Natural killer cell (primary cell): ENCODE results near the gene SNAP47. TPM values are rescaled to one million over a fixed set of nuclear protein-coding genes. Genes with fewer than 3 reads are reported as not detected.

Experiments used
- ATAC-seq, 3 donors: fragments of 150-1000 bp in 2 of 3; fragments of 200-7000 bp in 1 of 3; cut with Tn5 transposase; 1 replicate in 1 of 3; 2 replicates in 2 of 3; pipeline ENCODE4 v1.10.0; 2021; ENCODE audit warnings: mild to moderate bottlenecking in 2 of 3, moderate library complexity in 2 of 3
- DNase-seq, 2 donors: peaks; one replicate each; pipeline versions ENCODE4 v3.0.0 to v3.0.0-alpha.2; 2013 to 2021; ENCODE audit warnings: mixed read lengths in 1 of 2
- H3K27ac ChIP-seq: one replicate; pipeline ENCODE4 v1.5.1; 2013; ENCODE audit warnings: mild to moderate bottlenecking, low read length
- H3K27me3 ChIP-seq: one replicate; pipeline ENCODE4 v1.6.1; 2013; ENCODE audit warnings: low read length; ENCODE audit not compliant: control insufficient read depth, insufficient read depth
- H3K36me3 ChIP-seq: one replicate; pipeline ENCODE4 v1.6.1; 2013; ENCODE audit warnings: low read length; ENCODE audit not compliant: control insufficient read depth, insufficient read depth
- H3K4me1 ChIP-seq: one replicate; pipeline ENCODE4 v1.6.1; 2013; ENCODE audit warnings: low read length; ENCODE audit not compliant: control insufficient read depth, insufficient read depth
- H3K4me3 ChIP-seq: one replicate; pipeline ENCODE4 v1.5.1; 2013; ENCODE audit warnings: low read length
- H3K9me3 ChIP-seq: one replicate; pipeline ENCODE4 v1.6.1; 2013; ENCODE audit warnings: low read length; ENCODE audit not compliant: control insufficient read depth, insufficient read depth
- H3K27ac Mint-ChIP-seq, 2 donors: one replicate each; pipeline ENCODE4 v1.8.0; 2022; ENCODE audit warnings: mild to moderate bottlenecking in 2 of 2, mixed read lengths in 2 of 2, moderate library complexity in 1 of 2
- H3K27me3 Mint-ChIP-seq, 2 donors: one replicate each; pipeline ENCODE4 v1.8.0; 2022; ENCODE audit warnings: low read depth in 2 of 2, mixed read lengths in 2 of 2
- H3K36me3 Mint-ChIP-seq: one replicate; pipeline ENCODE4 v1.8.0; 2022; ENCODE audit warnings: mixed read lengths
- H3K4me1 Mint-ChIP-seq, 2 donors: one replicate each; pipeline ENCODE4 v1.8.0; 2022; ENCODE audit warnings: mixed read lengths in 2 of 2
- H3K4me3 Mint-ChIP-seq: one replicate; pipeline ENCODE4 v1.8.0; 2022; ENCODE audit warnings: mild to moderate bottlenecking, moderate library complexity, mixed read lengths
- H3K9me3 Mint-ChIP-seq, 2 donors: one replicate each; pipeline ENCODE4 v1.8.0; 2022; ENCODE audit warnings: mixed read lengths in 2 of 2
- WGBS: methylation state at CpG from one replicate; pipeline ENCODE4 v1.1.7; 2013; ENCODE audit warnings: missing lambda C conversion rate; ENCODE audit not compliant: insufficient coverage; 5-methylcytosine and 5-hydroxymethylcytosine counted together
- intact Hi-C: fragments of 100-400 bp; cut with micrococcal nuclease; formaldehyde crosslinking; loops from one replicate; pipeline ENCODE4 v1.14.2; 2022
- total RNA-seq, 4 donors: library from RNA; stranded (reverse); fragments of 120-200 nt in 1 of 4; gene quantifications; one replicate each; pipeline versions ENCODE4 v1.2.3 to v1.2.4, GENCODE V29; 2013 to 2022
- TF ChIP-seq, protein P1 (sequence below): fragments of 200-600 bp; IDR thresholded peaks from one replicate; pipeline ENCODE4 v1.8.0; 2022; ENCODE audit warnings: antibody characterized with exemption

Gene SNAP47
- total RNA-seq, 3 donors from 2014 or later (not counting 1 experiment from before 2014, with no cell fraction given): 19.0 to 24.2 (median 23.1) TPM

DNA sequence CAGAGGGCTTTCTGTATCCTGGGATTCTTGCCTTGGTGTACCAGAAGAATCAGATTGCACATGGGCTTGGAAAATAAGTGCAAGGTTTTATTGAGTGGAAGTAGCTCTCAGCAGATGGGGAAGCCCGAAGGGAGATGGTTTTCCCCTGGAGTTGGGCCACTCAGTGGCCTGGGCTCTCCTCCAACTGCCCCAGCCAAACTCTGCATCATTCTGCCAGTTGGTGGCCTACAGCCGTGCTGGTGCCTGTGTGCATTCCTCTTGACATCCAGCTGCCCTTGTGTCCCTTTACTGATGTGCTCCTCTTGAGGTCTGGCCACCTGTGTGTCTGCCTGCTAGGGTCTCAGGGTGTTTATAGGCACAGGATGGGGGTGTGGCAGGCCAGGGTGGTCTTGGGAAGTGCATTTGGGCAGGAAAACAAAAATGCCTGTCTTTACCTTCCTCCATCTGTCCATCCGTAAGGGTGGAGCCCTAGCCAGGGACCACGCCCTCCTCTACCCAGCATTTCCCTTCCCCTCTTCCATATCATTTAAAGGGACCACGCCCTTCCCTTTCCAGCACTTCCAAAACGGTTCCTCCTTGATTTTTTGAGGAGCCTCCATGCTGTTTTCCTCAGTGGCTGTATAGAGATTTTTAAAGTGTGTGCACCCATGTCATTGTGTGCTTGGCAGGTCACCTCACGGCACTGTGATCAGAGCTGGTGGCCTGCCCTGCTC is 18.9 kb downstream of the SNAP47 start:
- Mint-ChIP-seq H3K4me1 (peaks cover 7 to 13% of the 10 kb centered on the region in 2 donors), H3K4me3 (no peak overlapping the region), H3K9me3 (no peaks in the 10 kb centered on the region), H3K27me3 (no peaks in the 10 kb centered on the region), H3K36me3 (no peaks in the 10 kb centered on the region), H3K27ac (no peak overlapping the region)
- H3K27me3 ChIP-seq: no peaks in the 10 kb centered on the region
- DNase-seq (no peak), ATAC-seq (no peak)
- TF ChIP-seq, protein P1, sequence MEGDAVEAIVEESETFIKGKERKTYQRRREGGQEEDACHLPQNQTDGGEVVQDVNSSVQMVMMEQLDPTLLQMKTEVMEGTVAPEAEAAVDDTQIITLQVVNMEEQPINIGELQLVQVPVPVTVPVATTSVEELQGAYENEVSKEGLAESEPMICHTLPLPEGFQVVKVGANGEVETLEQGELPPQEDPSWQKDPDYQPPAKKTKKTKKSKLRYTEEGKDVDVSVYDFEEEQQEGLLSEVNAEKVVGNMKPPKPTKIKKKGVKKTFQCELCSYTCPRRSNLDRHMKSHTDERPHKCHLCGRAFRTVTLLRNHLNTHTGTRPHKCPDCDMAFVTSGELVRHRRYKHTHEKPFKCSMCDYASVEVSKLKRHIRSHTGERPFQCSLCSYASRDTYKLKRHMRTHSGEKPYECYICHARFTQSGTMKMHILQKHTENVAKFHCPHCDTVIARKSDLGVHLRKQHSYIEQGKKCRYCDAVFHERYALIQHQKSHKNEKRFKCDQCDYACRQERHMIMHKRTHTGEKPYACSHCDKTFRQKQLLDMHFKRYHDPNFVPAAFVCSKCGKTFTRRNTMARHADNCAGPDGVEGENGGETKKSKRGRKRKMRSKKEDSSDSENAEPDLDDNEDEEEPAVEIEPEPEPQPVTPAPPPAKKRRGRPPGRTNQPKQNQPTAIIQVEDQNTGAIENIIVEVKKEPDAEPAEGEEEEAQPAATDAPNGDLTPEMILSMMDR: no peak
- no peaks in the 10 kb centered on the region for H3K9me3 ChIP-seq
- intact Hi-C loops: no loop called here
- WGBS: 94% methylated on average over 6 of the region's 7 CpGs
- H3K27ac ChIP-seq: no peak overlapping the region
- H3K4me1 ChIP-seq: no peaks in the 10 kb centered on the region
- no peak overlapping the region for H3K4me3 ChIP-seq
- H3K36me3 ChIP-seq: peaks cover 22% of the 10 kb centered on the region

DNA sequence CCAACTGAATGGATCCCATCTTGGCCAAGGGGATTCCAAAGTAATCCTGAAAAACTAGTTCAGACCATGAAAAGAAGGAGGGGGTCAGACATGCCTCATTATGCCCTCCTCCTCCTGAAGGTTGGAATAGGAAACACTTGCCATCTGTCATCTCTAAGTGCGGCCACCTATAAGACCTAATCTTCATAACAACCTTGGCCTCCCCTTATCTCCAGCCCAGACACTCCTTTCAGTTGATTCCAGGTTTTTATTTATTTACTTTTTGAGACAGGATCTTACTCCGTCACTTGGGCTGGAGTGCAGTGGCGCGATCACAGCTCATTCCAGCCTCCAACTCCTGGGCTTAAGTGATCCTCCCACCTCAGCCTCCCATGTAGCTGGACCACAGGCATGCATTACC is 19.7 kb downstream of the SNAP47 start:
- Histone ChIP-seq H3K36me3 (peaks cover 28% of the 10 kb centered on the region), H3K4me1 (no peaks in the 10 kb centered on the region), H3K27ac (no peak overlapping the region), H3K9me3 (no peaks in the 10 kb centered on the region), H3K4me3 (no peak overlapping the region), H3K27me3 (no peaks in the 10 kb centered on the region)
- WGBS: 94% methylated on average over 4 of the region's 4 CpGs
- Mint-ChIP-seq H3K27me3 (no peaks in the 10 kb centered on the region), H3K27ac (no peak overlapping the region), H3K4me1 (peaks cover 7% of the 10 kb centered on the region in 2 donors), H3K4me3 (no peak overlapping the region), H3K9me3 (no peaks in the 10 kb centered on the region), H3K36me3 (no peaks in the 10 kb centered on the region)
- intact Hi-C loops: no loop called here
- TF ChIP-seq, protein P1: no peak
- no peak for DNase-seq
- no peak for ATAC-seq

DNA sequence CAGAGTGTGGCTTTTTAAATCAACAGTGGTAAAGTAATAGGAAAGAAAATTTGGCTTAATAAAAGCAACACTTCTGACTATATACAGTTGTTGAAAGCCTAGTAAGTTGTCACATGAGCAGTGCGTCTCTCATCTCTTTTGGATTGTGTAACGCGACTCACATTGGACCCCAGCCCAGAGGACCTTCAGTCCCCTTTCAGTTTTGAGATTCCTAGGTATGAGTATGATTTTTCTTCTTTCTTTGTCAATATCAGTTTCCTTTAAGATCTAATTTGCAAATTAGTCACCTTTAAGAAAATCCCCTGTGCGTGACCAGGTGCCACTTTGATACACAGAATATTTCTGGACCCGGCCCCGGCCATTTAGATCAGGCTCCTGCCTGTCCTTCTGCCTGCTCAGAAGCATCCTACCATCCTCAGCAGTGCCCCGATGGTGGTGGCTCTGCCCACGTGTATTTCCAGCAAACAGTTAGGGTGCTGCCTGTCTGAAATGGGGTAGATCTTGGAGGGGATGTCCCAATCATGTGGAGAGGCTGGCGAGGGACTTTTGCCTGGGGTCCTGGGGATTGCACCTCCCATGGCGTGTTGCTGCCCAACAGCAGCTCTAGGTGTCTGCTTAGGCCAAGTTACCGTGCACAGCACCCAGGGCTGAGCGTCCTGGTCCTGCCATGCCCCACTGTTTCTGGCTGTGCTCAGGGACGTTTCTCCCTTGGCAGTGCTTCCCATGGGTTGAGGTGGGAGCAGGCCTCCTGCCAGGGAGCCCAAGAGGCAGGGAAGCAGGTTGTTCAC is 21.1 kb downstream of the SNAP47 start:
- WGBS: 86% methylated on average over 13 of the region's 13 CpGs
- Mint-ChIP-seq H3K27ac (no peak overlapping the region), H3K36me3 (peaks cover 7% of the 10 kb centered on the region), H3K9me3 (no peaks in the 10 kb centered on the region), H3K27me3 (peaks cover 0 to 3% of the 10 kb centered on the region in 2 donors), H3K4me3 (no peak overlapping the region), H3K4me1 (peaks cover 11 to 16% of the 10 kb centered on the region in 2 donors)
- peaks cover 25% of the 10 kb centered on the region for H3K36me3 ChIP-seq
- no peak overlapping the region for H3K4me3 ChIP-seq
- TF ChIP-seq, protein P1: no peak
- peaks cover 2% of the 10 kb centered on the region for H3K4me1 ChIP-seq
- no peaks in the 10 kb centered on the region for H3K9me3 ChIP-seq
- intact Hi-C loops: no loop called here
- ATAC-seq: no peak
- no peaks in the 10 kb centered on the region for H3K27me3 ChIP-seq
- no peak overlapping the region for H3K27ac ChIP-seq
- DNase-seq: no peak
